Measurements from ENCODE around the gene RGS5.

DNA sequence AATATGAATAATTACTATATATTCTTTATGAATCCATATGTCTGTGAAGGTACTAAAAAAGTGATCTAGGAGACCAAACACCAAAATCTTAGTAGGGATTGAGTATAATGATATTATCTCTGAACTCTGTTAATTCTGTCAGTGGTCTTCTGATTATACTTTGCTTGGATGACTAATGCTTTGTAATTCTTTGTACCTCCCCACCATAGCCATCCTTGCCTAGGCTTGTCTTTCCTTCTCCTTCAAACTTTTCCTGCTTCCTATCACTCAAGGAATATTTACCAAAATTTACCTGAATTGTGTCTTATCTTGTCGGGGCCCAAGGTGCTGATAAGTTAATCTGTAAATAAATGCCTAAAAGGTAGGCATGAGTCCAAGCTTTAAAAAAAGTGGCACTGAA, 845 bp upstream of the RGS5 start:
- TF ChIP-seq REST (IDR thresholded peaks at IDR 0.05; ENCODE audit: low read depth, low read length) = no peak
- no peak for TF ChIP-seq CTCF (IDR thresholded peaks at IDR 0.05)
- TF ChIP-seq POLR2AphosphoS5 (IDR thresholded peaks at IDR 0.05; ENCODE audit: low read depth, low read length) = no peak
- TF ChIP-seq, protein P1, sequence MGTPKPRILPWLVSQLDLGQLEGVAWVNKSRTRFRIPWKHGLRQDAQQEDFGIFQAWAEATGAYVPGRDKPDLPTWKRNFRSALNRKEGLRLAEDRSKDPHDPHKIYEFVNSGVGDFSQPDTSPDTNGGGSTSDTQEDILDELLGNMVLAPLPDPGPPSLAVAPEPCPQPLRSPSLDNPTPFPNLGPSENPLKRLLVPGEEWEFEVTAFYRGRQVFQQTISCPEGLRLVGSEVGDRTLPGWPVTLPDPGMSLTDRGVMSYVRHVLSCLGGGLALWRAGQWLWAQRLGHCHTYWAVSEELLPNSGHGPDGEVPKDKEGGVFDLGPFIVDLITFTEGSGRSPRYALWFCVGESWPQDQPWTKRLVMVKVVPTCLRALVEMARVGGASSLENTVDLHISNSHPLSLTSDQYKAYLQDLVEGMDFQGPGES (IDR thresholded peaks at IDR 0.05; ENCODE audit: low read depth, low read length) = no peak
- TF ChIP-seq GABPA (IDR thresholded peaks at IDR 0.05; ENCODE audit: low read depth) = no peak

All from SK-N-SH (cell line).